DOHH2 (cell line): Measurements from ENCODE around the gene FBXO10.

Source experiments
- EZH2phosphoT487 ChIP-seq: fragments of 200-600 bp; sonication (generic); IDR thresholded peaks from 2 replicates; pipeline ENCODE4 v1.6.1; 2017; ENCODE audit warnings: borderline replicate concordance, mild to moderate bottlenecking, antibody characterized with exemption, low read length, moderate library complexity, mixed read lengths
- TF ChIP-seq, protein P1 (sequence below): fragments of 200-600 bp; sonication (generic); IDR thresholded peaks from one replicate; pipeline ENCODE4 v1.5.1; 2014; ENCODE audit warnings: antibody characterized with exemption, mild to moderate bottlenecking, low read depth, low read length; ENCODE audit not compliant: poor library complexity, severe bottlenecking

DNA sequence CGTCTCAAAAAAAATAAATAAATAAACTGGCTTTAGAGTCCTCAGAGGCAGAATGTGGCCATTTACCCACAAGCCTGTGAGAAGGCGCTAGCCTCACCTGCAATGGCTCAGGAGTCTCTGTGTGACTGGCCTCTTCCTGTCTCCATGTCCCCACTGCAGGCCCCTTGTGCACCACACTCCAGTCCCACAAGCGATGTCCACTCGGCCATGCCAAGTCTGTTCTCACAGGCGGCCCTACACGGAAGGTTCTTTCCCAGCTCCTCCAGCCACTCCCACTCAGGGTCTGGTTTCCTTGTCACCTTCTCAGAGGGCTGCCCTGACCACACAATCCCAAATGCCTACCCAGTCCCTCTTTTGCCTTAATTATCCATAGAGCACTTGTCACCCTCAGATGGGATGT, 52.3 kb downstream of the FBXO10 start:
- TF ChIP-seq, protein P1, sequence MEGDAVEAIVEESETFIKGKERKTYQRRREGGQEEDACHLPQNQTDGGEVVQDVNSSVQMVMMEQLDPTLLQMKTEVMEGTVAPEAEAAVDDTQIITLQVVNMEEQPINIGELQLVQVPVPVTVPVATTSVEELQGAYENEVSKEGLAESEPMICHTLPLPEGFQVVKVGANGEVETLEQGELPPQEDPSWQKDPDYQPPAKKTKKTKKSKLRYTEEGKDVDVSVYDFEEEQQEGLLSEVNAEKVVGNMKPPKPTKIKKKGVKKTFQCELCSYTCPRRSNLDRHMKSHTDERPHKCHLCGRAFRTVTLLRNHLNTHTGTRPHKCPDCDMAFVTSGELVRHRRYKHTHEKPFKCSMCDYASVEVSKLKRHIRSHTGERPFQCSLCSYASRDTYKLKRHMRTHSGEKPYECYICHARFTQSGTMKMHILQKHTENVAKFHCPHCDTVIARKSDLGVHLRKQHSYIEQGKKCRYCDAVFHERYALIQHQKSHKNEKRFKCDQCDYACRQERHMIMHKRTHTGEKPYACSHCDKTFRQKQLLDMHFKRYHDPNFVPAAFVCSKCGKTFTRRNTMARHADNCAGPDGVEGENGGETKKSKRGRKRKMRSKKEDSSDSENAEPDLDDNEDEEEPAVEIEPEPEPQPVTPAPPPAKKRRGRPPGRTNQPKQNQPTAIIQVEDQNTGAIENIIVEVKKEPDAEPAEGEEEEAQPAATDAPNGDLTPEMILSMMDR, result no peak
- TF ChIP-seq EZH2phosphoT487, result no peak
